ENCODE data around the gene ST14.

- no peak for TF ChIP-seq REST (IDR thresholded peaks at IDR 0.05; ENCODE audit: insufficient read depth in 1 of 2, low read depth in 2 of 2, low read length in 2 of 2)
- TF ChIP-seq POLR2AphosphoS5 (IDR thresholded peaks at IDR 0.05; ENCODE audit: low read depth, low read length): no peak
- TF ChIP-seq SIN3A (IDR thresholded peaks at IDR 0.05; ENCODE audit: borderline replicate concordance, insufficient read depth, low read length): no peak
- no peak for TF ChIP-seq FOXP2 (optimal IDR thresholded peaks at IDR 0.05; ENCODE audit: borderline replicate concordance, extremely low read depth, extremely low read length, insufficient read depth)
Measured at GRCh38 chr11:130181295-130182272, 22.0 kb downstream of the ST14 start.
